GM18951 (cell line): ENCODE measurements around the gene CCR3.

Experiments
- POLR2A ChIP-seq: IDR thresholded peaks from 4 replicates; pipeline ENCODE4 v1.6.1; 2011; ENCODE audit warnings: mild to moderate bottlenecking; ENCODE audit not compliant: insufficient read length, insufficient read depth; ENCODE audit errors: extremely low read depth
- in situ Hi-C: fragments of 300-500 bp; cut with MboI; formaldehyde crosslinking; loops from one replicate; pipeline ENCODE4 v1.12.0; 2022; ENCODE audit warnings: low sequenced_read_pairs, mixed read lengths, inconsistent platforms; ENCODE audit not compliant: unreplicated experiment

Gene CCR3

GRCh38 chr3:46242120-46242519 is at the start of gene CCR3:
Gene CCR3 (plus strand): TSS chr3:46242460. CDS start chr3:46265159, 22,699 bp downstream.
- in situ Hi-C loops, result no loop called here
- TF ChIP-seq POLR2A, result no peak

GRCh38 chr3:46192939-46193338 is 49.3 kb upstream of the CCR3 start:
- TF ChIP-seq POLR2A, result no peak
- in situ Hi-C loops, result no loop called here

GRCh38 chr3:46193436-46193835 is 48.8 kb upstream of the CCR3 start:
- no peak for TF ChIP-seq POLR2A
- in situ Hi-C loops, result no loop called here

DNA sequence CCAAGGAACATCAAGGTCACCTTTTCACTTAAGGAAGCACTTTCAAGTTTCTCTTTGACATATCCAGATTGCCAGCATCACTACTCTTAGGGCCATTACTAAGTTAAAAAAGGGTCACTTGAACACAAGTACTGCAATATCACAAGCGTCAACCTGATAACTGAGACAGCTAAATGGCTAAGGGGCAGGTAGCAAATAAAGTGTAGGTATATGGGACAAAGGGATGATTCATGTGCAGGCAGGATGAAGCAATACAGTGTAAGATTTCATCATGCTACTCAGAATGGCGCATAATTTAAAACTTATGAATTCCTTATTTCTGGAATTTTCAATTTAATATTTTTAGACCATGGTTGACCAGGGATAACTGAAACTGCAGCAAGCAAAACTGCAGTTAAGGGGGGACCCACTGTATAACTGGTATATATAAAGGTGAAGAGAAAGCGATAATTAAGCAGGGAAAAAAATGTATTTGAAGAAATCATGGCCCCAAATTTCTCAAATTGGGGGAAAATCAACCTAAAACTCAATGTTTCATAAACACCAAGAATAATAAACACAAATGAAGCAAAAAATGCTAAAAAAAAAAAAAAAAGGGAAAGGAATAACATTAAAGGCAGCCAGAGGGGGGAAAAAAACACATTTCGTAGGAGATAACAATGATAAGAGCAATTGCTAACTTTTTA is 47.2 kb upstream of the CCR3 start:
- in situ Hi-C loops, result no loop called here

DNA sequence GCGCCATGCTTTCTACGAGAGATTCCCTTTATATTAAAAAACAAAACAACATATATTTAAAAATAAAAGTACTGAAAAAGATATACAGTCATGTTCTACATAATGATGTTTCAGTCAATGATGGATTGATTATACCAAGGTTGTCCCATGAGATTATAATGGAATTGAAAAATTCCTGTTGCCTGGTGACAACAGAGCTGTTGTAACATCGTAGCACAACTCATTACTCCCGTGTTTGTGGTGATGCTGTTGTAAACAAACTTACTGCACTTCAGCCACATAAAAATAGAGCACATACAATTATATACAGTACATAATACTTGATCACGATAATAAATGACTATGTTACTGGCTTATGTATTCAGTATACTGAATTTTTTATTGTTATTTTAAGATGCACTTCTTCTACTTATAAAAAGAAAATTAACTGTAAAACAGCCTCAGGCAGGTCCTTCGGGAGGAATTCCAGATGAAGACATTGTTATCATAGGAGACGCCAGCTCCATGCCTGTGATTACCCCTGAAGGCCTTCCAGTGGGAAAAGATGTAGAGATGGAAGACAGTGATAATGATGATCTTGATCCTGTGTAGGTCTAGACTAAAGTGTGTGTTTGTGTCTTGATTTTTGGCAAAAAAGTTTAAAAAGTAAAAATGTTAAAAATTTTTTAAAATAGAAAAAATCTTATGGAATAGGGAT is 45.9 kb upstream of the CCR3 start:
- in situ Hi-C loops, result no loop called here
- TF ChIP-seq POLR2A, result no peak

More for the DNA sequence above, 47.2 kb upstream of the CCR3 start:
- TF ChIP-seq POLR2A, result no peak

DNA sequence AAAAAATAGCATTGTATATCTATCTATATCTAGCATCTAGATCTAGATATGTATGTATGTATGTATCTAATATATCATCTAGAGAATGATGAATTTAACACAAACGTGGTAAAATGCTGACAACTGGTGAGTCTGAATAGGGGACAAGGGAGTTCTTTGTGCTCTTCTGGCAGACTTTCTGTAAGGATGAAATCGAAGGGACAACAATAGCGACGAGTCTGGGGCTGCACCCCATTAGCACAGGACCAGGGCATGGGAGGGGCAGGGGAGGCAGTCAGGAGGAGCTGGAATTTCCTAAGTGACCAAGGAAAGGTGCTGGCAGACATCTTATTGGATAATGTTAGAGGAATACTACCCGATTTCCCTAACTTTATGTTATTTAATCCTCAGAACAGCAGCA is 42.0 kb upstream of the CCR3 start:
- no peak for TF ChIP-seq POLR2A
- in situ Hi-C loops, result loop anchor here (25.0 kb wide), 1 partner anchor 263 kb away; the partner anchor contains the start of gene CXCR6

- TF ChIP-seq POLR2A, result no peak
- in situ Hi-C loops, result loop anchor here (25.0 kb wide), 1 partner anchor 263 kb away; the partner anchor contains the start of gene CXCR6
Measured at GRCh38 chr3:46200790-46201189, 41.5 kb upstream of the CCR3 start.

GRCh38 chr3:46202535-46202934 is 39.7 kb upstream of the CCR3 start:
- in situ Hi-C loops, result loop anchor here (25.0 kb wide), 1 partner anchor 265 kb away; the partner anchor contains the start of gene CXCR6
- no peak for TF ChIP-seq POLR2A

DNA sequence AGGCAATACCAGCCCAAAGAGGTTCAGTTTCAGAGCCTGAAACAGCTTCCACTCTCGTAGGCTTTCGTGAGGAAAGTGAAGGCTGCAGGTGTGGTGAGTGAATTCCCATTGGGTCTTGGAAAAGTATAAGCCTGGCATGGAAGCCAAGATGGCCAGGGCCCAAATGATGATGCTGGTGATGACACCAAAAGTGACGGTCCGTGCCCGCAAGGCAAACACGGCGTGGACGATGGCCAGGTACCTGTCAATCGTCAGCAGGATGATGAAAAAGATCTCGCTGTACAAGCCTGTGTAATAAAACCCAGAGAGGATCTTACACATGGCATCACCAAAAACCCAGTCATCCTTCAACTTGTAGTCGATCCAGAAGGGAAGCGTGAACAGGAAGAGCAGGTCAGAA is 38.6 kb upstream of the CCR3 start:
- in situ Hi-C loops, result loop anchor here (25.0 kb wide), 1 partner anchor 266 kb away; the partner anchor contains the start of gene CXCR6
- no peak for TF ChIP-seq POLR2A

DNA sequence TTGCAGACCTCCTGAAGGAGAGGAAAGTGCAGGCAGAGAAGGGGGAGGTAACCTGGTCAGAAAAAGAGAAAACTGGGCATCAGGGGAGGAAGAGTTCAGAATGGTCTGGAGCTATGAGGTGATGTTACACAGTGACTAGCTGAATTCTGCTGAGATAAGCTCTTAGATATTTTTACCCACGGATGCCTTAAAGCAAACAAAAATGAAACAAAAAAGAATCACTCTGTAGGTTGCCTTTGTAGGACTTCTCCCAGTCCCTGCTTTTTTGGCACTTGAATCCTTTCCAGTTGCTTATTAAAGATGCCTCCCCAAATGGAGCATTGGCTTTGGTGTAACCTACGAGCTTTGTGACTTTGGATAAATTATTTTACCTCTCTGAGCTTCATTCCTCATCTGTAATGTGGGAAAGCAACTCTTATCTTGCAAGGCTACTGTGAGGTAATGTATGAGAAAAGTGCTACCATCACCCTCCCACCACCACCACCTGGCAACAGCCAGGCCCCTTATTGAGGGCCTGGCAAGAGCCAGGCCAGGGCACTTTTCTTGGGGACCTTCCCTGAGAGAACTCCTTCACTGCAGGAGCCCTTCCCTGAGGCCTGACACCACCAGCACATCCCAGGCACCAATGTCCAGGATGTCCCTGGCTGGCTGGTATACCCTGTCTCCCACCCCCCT is 36.8 kb upstream of the CCR3 start:
- in situ Hi-C loops, result loop anchor here (5.0 to 25.0 kb wide), 2 partner anchors 118 to 268 kb away; partner anchors contain the start of gene CXCR6
- TF ChIP-seq POLR2A, result no peak

DNA sequence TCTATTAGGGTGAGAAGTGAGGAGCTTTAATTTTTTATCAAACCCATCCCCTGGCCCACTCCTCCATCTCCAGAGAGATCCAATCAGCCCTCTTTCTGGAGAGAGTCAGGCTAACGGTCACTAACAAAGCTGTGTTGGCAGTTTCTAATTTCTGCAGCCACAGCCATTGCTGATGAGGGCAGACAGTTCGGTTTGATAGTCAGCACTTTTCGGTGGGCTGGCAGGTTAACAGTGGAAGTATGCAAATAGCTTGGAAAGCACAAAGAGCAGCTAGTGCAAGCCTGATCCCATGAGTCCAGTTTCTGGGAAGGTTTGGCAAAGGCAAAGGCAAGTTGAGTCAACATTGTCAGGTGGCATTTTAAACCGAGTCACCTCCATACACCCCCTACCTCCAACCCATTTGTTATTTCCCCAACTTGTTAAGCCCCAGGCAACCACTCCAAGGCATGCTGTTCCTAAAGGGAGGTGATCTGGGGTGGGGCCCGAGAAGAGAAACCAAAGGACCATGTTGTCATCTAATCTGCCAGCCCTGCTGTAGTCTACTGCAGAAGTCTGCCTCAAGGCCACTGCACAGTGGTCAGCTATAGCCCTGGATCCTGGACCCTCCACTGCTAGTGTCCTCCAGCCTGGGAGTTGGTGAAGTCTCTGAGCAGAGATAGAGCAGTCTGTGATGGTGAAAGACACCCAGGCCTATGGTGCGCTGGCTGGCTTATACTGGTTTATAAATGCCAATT is 35.8 kb upstream of the CCR3 start:
- TF ChIP-seq POLR2A, result no peak
- in situ Hi-C loops, result loop anchor here (5.0 to 25.0 kb wide), 2 partner anchors 119 to 269 kb away; partner anchors contain the start of gene CXCR6

DNA sequence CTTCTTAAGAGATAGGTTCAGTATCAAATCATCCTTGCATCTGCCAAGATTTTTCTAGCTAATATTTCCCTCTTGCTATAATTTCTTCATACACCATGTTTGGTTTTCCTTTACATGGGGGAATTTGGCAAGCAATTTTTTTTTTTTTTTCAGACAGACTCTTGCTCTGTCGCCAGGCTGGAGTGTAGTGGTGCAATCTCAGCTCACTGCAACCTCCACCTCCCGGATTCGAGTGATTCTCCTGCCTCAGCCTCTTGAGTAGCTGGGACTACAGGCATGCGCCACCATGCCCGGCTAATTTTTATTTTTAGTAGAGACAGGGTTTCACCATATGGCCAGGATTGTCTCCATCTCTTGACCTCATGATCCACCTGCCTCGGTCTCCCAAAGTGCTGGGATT is 34.7 kb upstream of the CCR3 start:
- in situ Hi-C loops, result loop anchor here (5.0 to 25.0 kb wide), 2 partner anchors 120 to 270 kb away; partner anchors contain the start of gene CXCR6
